Islet precursor cell (in vitro differentiated cells): ENCODE measurements around the gene GLP2R.
"Not testable (repeated sequence)": the region's sequence is repeated elsewhere in the genome, so short reads cannot be mapped to it uniquely, and the experiment has no call there.

Experiments
- DNase-seq: peaks from one replicate; pipeline ENCODE4 v3.0.0-alpha.2; 2018

The GLP2R gene

GRCh38 chr17:9900044-9900594 lies 74.4 kb downstream of the GLP2R start:
- DNase-seq = no peak

- DNase-seq = no peak
Observed at GRCh38 chr17:9900784-9901183, 75.1 kb downstream of the GLP2R start.

- DNase-seq = no peak
Observed at GRCh38 chr17:9902120-9902519, 76.4 kb downstream of the GLP2R start.

- DNase-seq = no peak
Observed at GRCh38 chr17:9904277-9905077, 78.8 kb downstream of the GLP2R start.

- DNase-seq = peak; percentile 41
Observed at GRCh38 chr17:9905078-9905415, 79.3 kb downstream of the GLP2R start, which contains the start of gene RCVRN. Gene RCVRN, minus strand, starts transcription at chr17:9905271. Its CDS starts 91 bp downstream, at chr17:9905180.

DNA sequence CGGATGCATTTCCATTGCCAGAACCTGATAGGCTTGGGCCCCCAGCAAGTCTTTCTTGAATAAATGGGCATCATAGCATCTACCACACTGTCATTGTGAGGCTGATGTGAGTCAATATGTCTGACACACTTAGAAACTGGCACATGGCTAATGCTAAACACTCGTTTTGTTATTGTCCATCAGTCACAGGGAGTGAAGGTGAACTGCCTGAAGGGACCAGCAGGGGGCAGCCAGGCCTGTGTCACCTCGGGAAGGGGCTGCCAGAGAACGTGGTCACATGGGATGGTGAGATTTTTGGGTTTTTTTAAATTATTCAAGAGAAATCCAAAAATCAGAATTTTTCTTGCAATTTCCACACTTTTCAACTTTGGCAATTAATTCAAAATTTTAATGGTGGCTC lies 80.2 kb downstream of the GLP2R start:
- DNase-seq = peak; percentile 81

DNA sequence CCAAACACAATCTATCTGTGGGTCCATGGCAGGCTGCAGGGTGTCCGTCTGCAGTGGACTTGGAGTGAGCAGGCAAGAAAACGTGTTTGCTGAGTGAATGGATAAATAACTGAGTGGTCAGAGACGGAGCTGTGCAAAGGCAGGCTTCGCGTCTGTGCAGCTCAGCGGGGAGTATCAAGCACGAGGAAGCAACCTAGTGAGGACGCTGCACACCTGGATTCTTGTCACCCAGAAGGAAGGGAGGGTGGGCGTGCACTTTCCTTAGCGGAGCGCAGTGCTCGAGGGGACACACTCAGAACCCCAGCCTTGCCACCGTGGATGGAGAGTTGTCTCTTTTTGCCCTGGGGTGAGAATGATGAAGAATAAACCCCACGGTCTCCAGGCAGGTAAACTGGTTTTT lies 80.9 kb downstream of the GLP2R start:
- no peak for DNase-seq

- no peak for DNase-seq
Observed at GRCh38 chr17:9907131-9907530, 81.4 kb downstream of the GLP2R start.

- no peak for DNase-seq
Observed at GRCh38 chr17:9907883-9908648, 82.3 kb downstream of the GLP2R start.

DNA sequence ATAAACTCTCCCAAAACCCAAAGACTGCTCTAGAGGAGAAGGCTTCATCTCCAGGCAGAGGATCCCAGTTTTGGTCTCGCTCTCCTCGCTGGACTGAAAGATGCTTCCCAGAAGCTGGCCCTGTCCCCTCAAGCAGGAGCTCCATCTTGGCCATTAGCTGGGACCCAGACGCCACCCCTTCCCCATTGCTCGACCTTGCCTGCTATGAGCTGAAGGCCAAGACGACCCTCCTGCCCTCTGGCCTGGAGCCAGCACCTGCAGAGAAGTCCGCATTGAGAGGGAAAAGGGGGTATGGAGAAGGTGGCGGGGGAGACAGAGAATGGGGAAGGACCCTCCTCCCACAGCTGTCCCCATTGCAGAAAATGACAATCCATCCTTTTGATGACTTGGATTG lies 82.9 kb downstream of the GLP2R start:
- DNase-seq = no peak

GRCh38 chr17:9911089-9911488 lies 85.4 kb downstream of the GLP2R start:
- no peak for DNase-seq

DNA sequence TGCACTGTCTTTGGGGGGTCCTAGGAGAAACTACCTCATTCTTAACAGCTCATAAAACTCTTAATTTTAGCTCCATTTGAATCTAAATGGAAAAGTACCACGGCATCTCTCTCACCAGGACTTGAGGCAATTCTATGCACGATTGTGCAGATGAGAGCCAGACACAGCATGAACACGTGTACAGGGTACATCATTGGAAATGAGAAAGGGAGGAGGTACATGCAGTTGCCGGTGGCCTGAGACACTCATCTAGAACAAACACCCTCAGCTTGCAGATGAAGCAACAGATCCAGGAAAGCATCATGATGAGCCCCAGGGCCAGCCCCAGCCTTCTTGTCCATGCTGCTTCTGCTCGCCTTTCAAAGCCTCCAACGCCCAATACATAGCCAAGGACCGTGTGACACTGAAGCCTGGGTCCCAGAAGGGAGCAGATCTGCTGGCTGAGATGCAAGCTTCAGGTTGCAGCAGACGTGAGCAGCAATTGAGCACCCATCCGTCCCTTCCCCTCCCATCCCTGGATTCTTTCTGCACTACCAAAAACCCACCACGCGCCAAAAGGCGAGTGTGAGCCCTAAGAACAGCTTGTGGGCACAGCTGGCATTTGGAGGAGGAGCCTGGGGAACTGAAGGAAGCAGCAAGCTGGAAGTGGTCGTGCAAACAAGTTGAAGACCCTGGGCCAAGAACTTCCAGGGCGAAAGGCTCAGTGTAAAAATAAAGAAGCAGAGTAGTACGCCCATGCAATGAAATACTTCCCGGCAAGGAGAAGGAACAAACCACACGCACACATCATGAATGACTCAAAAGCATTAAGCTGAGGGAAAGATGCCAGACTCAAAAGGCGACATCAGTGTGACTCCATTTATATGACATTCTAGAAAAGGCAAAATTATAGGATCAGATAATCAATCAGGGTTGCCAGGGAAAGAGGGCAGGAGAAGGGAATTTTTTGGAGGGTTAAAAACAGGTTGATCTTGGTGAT lies 86.7 kb downstream of the GLP2R start:
- no peak for DNase-seq

- DNase-seq = no peak
Observed at GRCh38 chr17:9913476-9913875, 87.8 kb downstream of the GLP2R start.

DNA sequence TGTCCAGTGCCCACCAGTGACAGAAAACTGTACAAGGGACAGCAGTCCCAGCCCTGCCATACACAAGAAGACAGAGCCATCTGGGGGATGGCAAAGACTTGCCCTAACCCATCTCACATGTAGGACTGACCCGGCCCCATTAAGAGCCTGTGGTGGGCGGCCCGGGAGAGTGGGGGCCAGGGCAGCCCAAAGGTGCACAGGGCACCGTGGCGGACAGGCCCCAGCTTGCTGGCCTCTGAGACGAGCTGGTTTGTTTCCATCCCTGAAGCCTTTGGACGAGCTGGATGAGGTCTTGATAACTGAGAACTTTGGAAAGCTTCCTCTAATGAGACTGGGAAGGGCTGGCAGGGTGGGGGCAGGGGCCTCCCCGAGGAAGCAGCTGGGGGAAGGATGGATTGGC lies 90.4 kb downstream of the GLP2R start:
- DNase-seq = no peak

GRCh38 chr17:9917131-9917530 lies 91.4 kb downstream of the GLP2R start:
- DNase-seq = no peak

GRCh38 chr17:9917801-9918200 lies 92.1 kb downstream of the GLP2R start:
- no peak for DNase-seq

GRCh38 chr17:9918352-9918751 lies 92.6 kb downstream of the GLP2R start:
- DNase-seq = no peak

DNA sequence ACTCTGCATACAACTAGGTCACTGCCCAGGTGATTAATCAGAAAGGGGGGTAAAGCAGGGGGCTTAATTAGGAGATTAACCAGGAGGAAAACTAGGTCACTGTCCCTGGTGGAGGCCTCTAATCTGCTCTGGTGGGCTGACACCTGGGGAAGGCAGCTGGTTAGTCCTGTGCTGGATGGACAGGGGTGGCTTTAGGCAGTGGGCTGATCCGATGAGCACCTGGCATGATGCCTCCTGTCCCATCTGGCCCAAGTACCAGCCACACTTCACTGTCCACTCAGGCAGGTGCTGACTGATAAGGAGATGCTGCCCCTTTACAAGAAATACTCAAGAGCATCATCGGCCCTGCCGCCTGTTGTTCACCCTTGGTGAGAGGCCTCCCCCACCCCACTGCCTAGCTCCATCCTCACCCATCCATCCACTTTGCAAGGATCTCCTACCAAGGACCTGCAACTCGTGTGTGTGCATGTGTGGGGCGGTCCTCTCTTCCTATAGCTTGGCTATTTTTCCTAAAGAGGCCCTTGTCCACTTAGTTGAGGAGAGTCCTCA lies 93.2 kb downstream of the GLP2R start:
- DNase-seq = no peak

GRCh38 chr17:9921216-9921615 lies 95.5 kb downstream of the GLP2R start:
- DNase-seq = not testable (repeated sequence)

DNA sequence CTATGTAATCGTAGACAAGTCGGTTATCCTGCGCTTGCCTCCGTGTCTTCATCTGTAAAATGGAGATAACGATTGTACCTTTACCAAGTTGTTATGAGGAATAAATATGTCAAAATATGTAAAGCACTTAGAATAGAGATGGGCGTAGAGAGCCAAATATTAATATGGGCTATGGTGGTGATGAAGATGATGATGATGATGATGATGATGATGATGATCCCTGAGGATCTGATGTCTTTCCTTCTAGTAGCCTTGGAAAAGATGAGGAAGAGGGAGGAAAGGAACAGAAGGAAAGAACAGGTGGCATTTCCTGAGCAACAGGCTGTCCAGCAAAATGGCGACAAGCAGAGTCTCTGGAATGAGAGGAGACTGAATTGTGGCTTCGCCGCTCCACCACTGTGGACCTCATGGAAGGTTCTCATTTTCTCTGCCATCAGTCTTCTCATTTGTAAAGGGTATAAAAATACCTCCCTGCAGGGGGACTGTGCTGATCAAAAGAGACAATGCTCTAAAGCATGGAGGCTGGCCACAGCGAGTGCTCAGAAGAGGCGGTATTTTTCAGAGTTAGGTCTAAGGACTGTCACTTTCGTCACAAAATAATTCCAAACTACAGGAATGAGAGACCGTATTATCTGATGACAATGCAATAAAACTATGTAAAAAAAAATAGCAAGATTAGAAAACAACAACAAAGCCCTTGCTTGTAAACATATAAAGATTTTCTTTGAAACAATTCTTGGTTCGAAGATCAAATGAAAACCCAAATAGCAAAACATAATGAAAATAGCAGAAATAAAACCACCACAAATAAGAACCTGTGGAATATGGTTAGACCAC lies 96.5 kb downstream of the GLP2R start:
- DNase-seq = no peak

DNA sequence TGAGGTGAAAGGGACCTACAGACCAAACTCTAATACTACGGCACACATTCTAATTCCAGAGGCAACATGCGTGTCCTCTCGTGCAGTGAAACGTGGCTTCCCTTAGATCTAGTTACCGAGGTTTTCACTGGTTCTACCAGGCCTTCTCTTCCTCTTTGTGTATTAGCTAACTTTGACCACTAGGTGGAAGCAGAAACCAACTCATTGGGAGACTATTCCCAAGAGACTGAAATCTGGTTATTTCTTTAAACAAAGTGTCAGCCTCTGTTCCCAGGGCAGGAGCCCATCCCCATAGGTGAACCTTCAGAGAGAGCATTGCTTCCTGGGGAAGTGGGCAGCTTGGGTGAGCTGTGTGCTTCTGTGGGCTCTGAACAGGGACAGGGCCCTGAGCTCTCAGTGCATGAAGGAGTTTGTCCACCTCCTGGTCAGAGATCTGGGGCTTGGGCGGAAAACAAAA lies 99.0 kb downstream of the GLP2R start:
- DNase-seq = peak; percentile 78
